C4-2B (cell line): ENCODE measurements around the gene BMAL1.

Source experiments
- ZFX ChIP-seq: fragments of 450-650 bp; IDR thresholded peaks from 2 replicates; pipeline ENCODE4 v1.6.1; 2017
- TF ChIP-seq, protein P1 (sequence below): fragments of 450-650 bp; conservative IDR thresholded peaks from 2 replicates; pipeline ENCODE4 v1.5.1; 2017; ENCODE audit warnings: mild to moderate bottlenecking

DNA sequence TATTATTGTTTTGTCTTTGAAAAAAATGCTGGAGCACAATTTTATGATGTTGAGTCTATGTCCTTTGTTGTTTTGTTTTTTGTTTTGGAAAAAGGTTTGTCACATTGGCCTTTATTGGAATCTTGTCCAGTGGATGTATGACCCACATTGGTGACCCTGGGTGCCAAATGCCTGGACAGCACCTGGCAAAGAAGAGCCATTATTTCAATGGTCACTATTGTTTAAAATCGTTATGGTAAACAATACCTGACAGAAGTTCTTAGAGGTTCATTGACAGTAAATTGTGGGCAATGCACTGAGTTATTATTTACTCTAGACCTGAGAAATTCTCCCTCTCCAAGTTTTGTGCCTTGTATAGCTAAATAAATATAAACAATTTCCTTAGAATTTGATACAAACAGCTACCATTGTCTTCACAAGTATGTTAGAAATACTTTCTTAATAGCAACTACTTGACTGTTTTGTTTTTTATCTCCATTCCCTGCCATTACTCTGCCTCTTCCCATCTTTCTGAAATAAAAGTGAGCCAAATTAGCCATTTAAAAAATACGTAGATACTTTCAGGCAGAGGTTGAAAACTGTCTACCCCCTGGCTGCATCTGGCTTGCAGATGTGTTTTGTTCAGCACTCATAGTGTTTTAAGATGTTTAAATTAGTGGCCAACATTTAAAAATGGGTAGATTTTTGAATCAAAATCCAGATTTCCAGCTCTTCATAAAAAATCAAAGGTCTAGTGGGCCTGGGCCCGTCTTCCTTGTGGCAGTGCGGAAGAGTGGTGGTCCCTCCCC is 39.9 kb downstream of the BMAL1 start:
- TF ChIP-seq, protein P1, sequence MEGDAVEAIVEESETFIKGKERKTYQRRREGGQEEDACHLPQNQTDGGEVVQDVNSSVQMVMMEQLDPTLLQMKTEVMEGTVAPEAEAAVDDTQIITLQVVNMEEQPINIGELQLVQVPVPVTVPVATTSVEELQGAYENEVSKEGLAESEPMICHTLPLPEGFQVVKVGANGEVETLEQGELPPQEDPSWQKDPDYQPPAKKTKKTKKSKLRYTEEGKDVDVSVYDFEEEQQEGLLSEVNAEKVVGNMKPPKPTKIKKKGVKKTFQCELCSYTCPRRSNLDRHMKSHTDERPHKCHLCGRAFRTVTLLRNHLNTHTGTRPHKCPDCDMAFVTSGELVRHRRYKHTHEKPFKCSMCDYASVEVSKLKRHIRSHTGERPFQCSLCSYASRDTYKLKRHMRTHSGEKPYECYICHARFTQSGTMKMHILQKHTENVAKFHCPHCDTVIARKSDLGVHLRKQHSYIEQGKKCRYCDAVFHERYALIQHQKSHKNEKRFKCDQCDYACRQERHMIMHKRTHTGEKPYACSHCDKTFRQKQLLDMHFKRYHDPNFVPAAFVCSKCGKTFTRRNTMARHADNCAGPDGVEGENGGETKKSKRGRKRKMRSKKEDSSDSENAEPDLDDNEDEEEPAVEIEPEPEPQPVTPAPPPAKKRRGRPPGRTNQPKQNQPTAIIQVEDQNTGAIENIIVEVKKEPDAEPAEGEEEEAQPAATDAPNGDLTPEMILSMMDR, result no peak
- no peak for TF ChIP-seq ZFX
